Measurements from ENCODE around the gene CA9. TPM values are rescaled to one million over a fixed set of nuclear protein-coding genes. Genes with fewer than 3 reads are reported as not detected.

The CA9 gene
- total and polyA plus RNA-seq, 9 of the 15 experiments (the other 6 are each of a cell fraction or from before 2014, with no cell fraction given): 0.15 to 10.6 (median 0.60) TPM; not detected in 4

DNA sequence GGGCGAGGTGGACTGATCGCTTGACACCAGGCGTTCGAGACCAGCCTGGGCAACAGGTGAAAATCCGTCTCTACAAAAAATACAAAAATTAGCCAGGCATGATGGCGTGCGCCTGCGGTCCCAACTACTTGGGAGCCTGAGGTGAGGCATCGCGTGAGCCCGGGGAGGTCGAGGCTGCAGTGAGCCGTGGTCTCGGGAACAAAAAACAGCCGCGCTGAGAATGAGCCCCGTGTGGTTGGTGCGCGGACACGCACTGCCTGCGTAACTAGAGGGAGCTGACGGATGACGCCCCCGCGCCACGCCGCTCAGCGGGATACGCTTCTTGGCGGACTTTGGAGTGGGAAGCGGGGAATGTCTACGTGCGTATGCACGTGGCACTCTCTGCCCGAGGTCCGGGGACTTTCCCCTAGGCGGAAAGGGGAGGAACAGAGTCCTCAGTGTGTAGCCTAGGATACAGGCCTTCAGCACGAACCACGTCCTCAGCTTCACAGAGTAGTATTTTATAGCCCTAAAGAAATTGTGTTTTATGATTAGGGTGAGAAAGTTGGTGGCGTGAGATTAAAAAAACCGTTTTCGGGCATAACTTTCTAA, 16.1 kb upstream of the CA9 start, which contains the start of gene RMRP (continued):
- TF ChIP-seq HNRNPLL (IDR thresholded peaks at IDR 0.05; ENCODE audit: low read depth, low read length, poor library complexity, severe bottlenecking) (peak; percentile 95), HDAC6 (IDR thresholded peaks at IDR 0.05; ENCODE audit: low read depth, low read length) (peak; percentile 64; the same call in 1 of the 2 replicates), BHLHE40 (IDR thresholded peaks at IDR 0.05; ENCODE audit: low read length) (peak; percentile 96), TCF7 (IDR thresholded peaks at IDR 0.05; ENCODE audit: borderline replicate concordance) (no peak; the same call in 1 of the 2 replicates), DNMT1 (IDR thresholded peaks at IDR 0.05) (no peak), PHB (CRISPR knock-in tag; IDR thresholded peaks at IDR 0.05) (no peak), ZNF583 (CRISPR knock-in tag; IDR thresholded peaks at IDR 0.05) (no peak), HDAC8 (tag; IDR thresholded peaks at IDR 0.05) (no peak), EZH2 (IDR thresholded peaks at IDR 0.05; ENCODE audit: borderline replicate concordance, low read depth, low read length) (no peak), POLR2A (conservative IDR thresholded peaks at IDR 0.05) (no peak; the same call in 1 of the 2 replicates), MECOM (CRISPR knock-in tag; IDR thresholded peaks at IDR 0.05) (no peak)
- TF ChIP-seq, protein P1, sequence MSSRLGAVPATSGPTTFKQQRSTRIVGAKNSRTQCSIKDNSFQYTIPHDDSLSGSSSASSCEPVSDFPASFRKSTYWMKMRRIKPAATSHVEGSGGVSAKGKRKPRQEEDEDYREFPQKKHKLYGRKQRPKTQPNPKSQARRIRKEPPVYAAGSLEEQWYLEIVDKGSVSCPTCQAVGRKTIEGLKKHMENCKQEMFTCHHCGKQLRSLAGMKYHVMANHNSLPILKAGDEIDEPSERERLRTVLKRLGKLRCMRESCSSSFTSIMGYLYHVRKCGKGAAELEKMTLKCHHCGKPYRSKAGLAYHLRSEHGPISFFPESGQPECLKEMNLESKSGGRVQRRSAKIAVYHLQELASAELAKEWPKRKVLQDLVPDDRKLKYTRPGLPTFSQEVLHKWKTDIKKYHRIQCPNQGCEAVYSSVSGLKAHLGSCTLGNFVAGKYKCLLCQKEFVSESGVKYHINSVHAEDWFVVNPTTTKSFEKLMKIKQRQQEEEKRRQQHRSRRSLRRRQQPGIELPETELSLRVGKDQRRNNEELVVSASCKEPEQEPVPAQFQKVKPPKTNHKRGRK (tag; IDR thresholded peaks at IDR 0.05): no peak
- TF ChIP-seq, protein P2, sequence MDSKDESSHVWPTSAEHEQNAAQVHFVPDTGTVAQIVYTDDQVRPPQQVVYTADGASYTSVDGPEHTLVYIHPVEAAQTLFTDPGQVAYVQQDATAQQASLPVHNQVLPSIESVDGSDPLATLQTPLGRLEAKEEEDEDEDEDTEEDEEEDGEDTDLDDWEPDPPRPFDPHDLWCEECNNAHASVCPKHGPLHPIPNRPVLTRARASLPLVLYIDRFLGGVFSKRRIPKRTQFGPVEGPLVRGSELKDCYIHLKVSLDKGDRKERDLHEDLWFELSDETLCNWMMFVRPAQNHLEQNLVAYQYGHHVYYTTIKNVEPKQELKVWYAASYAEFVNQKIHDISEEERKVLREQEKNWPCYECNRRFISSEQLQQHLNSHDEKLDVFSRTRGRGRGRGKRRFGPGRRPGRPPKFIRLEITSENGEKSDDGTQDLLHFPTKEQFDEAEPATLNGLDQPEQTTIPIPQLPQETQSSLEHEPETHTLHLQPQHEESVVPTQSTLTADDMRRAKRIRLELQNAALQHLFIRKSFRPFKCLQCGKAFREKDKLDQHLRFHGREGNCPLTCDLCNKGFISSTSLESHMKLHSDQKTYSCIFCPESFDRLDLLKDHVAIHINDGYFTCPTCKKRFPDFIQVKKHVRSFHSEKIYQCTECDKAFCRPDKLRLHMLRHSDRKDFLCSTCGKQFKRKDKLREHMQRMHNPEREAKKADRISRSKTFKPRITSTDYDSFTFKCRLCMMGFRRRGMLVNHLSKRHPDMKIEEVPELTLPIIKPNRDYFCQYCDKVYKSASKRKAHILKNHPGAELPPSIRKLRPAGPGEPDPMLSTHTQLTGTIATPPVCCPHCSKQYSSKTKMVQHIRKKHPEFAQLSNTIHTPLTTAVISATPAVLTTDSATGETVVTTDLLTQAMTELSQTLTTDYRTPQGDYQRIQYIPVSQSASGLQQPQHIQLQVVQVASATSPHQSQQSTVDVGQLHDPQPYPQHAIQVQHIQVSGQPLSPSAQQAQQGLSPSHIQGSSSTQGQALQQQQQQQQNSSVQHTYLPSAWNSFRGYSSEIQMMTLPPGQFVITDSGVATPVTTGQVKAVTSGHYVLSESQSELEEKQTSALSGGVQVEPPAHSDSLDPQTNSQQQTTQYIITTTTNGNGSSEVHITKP (IDR thresholded peaks at IDR 0.05; ENCODE audit: partially characterized antibody): no peak
- TF ChIP-seq, protein P3, sequence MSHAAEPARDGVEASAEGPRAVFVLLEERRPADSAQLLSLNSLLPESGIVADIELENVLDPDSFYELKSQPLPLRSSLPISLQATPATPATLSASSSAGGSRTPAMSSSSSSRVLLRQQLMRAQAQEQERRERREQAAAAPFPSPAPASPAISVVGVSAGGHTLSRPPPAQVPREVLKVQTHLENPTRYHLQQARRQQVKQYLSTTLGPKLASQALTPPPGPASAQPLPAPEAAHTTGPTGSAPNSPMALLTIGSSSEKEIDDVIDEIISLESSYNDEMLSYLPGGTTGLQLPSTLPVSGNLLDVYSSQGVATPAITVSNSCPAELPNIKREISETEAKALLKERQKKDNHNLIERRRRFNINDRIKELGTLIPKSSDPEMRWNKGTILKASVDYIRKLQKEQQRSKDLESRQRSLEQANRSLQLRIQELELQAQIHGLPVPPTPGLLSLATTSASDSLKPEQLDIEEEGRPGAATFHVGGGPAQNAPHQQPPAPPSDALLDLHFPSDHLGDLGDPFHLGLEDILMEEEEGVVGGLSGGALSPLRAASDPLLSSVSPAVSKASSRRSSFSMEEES (CRISPR knock-in tag; IDR thresholded peaks at IDR 0.05): no peak
- TF ChIP-seq, protein P4, sequence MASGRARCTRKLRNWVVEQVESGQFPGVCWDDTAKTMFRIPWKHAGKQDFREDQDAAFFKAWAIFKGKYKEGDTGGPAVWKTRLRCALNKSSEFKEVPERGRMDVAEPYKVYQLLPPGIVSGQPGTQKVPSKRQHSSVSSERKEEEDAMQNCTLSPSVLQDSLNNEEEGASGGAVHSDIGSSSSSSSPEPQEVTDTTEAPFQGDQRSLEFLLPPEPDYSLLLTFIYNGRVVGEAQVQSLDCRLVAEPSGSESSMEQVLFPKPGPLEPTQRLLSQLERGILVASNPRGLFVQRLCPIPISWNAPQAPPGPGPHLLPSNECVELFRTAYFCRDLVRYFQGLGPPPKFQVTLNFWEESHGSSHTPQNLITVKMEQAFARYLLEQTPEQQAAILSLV (tag; IDR thresholded peaks at IDR 0.05): no peak
- TF ChIP-seq, protein P5, sequence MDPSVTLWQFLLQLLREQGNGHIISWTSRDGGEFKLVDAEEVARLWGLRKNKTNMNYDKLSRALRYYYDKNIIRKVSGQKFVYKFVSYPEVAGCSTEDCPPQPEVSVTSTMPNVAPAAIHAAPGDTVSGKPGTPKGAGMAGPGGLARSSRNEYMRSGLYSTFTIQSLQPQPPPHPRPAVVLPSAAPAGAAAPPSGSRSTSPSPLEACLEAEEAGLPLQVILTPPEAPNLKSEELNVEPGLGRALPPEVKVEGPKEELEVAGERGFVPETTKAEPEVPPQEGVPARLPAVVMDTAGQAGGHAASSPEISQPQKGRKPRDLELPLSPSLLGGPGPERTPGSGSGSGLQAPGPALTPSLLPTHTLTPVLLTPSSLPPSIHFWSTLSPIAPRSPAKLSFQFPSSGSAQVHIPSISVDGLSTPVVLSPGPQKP (CRISPR knock-in tag; IDR thresholded peaks at IDR 0.05): no peak
- TF ChIP-seq, protein P6, sequence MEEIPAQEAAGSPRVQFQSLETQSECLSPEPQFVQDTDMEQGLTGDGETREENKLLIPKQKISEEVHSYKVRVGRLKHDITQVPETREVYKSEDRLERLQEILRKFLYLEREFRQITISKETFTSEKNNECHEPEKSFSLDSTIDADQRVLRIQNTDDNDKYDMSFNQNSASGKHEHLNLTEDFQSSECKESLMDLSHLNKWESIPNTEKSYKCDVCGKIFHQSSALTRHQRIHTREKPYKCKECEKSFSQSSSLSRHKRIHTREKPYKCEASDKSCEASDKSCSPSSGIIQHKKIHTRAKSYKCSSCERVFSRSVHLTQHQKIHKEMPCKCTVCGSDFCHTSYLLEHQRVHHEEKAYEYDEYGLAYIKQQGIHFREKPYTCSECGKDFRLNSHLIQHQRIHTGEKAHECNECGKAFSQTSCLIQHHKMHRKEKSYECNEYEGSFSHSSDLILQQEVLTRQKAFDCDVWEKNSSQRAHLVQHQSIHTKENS (CRISPR knock-in tag; IDR thresholded peaks at IDR 0.05): no peak

Measured in K562 (cell line).